ENCODE data around the gene DDX50. TPM values are rescaled to one million over a fixed set of nuclear protein-coding genes. Genes with fewer than 3 reads are reported as not detected.
"Not testable (repeated sequence)": the region's sequence is repeated elsewhere in the genome, so short reads cannot be mapped to it uniquely, and the experiment has no call there.

DDX50 gene
- total and polyA plus RNA-seq, 9 donors = 27.8 to 52.2 (median 44.6) TPM

- Histone ChIP-seq H3K27me3 (no peaks in the 10 kb centered on the region), H3K4me3 (no peak overlapping the region), H3K36me3 (no peaks in the 10 kb centered on the region), H3K27ac (no peak overlapping the region), H3K9me3 (no peaks in the 10 kb centered on the region), H3K4me1 (ENCODE audit: insufficient read depth) (peaks cover 9% of the 10 kb centered on the region)
- DNase-seq = no peak
- intact Hi-C loops (cut with DNase I) = loop anchor here in 1 of 4 donors (5.0 kb wide), 1 partner anchor 132 kb away; no protein-coding TSS in a partner anchor
- WGBS, 3 donors = 93 to 94% (median 94%) methylated on average over 4 of the region's 4 CpGs
- TF ChIP-seq EP300 (IDR thresholded peaks at IDR 0.05) (no peak), CTCF (IDR thresholded peaks at IDR 0.05) (no peak), POLR2A (IDR thresholded peaks at IDR 0.05) (no peak)
Observed at GRCh38 chr10:68959695-68960527, 58.8 kb downstream of the DDX50 start.

- DNase-seq = no peak
- Histone ChIP-seq H3K4me3 (no peak overlapping the region), H3K4me1 (ENCODE audit: insufficient read depth) (peaks cover 3% of the 10 kb centered on the region), H3K9me3 (no peaks in the 10 kb centered on the region), H3K27me3 (no peaks in the 10 kb centered on the region), H3K27ac (no peak overlapping the region), H3K36me3 (no peaks in the 10 kb centered on the region)
- intact Hi-C loops (cut with DNase I) = no loop called here
- WGBS, 3 donors = 89 to 94% (median 91%) methylated on average over 4 of the region's 4 CpGs
- no peak for TF ChIP-seq CTCF (IDR thresholded peaks at IDR 0.05)
- TF ChIP-seq EP300 (IDR thresholded peaks at IDR 0.05) = no peak
- TF ChIP-seq POLR2A (IDR thresholded peaks at IDR 0.05) = no peak
Observed at GRCh38 chr10:68963151-68963550, 62.0 kb downstream of the DDX50 start.

GRCh38 chr10:68973975-68974374, 72.9 kb downstream of the DDX50 start:
- Histone ChIP-seq H3K36me3 (no peaks in the 10 kb centered on the region), H3K4me1 (ENCODE audit: insufficient read depth) (no peaks in the 10 kb centered on the region), H3K9me3 (no peaks in the 10 kb centered on the region), H3K4me3 (no peak overlapping the region), H3K27me3 (no peaks in the 10 kb centered on the region), H3K27ac (no peak overlapping the region)
- WGBS, 3 donors = 77 to 87% (median 82%) methylated on average over 5 of the region's 5 CpGs
- TF ChIP-seq CTCF (IDR thresholded peaks at IDR 0.05) (no peak), POLR2A (IDR thresholded peaks at IDR 0.05) (no peak), EP300 (IDR thresholded peaks at IDR 0.05) (no peak)
- no peak for DNase-seq
- intact Hi-C loops (cut with DNase I) = no loop called here

- not testable (repeated sequence) for DNase-seq; H3K4me3 ChIP-seq; H3K4me1 ChIP-seq (ENCODE audit: insufficient read depth); H3K36me3 ChIP-seq; H3K9me3 ChIP-seq; H3K27ac ChIP-seq; H3K27me3 ChIP-seq
- intact Hi-C loops (cut with DNase I) = loop anchor here in 1 of 4 donors (1.0 kb wide), 1 partner anchor 45 kb away; no protein-coding TSS in a partner anchor
- 92 to 97% (median 95%) methylated on average over 5 of the region's 5 CpGs for WGBS, 3 donors
Observed at GRCh38 chr10:68975936-68976473, 74.9 kb downstream of the DDX50 start.

GRCh38 chr10:68979738-68980137, 78.6 kb downstream of the DDX50 start:
- not testable (repeated sequence) for H3K36me3 ChIP-seq; H3K4me1 ChIP-seq (ENCODE audit: insufficient read depth)
- WGBS, 3 donors = 72 to 89% (median 81%) methylated on average over 6 of the region's 6 CpGs

More at GRCh38 chr10:68979738-68980137, 78.6 kb downstream of the DDX50 start:
- H3K27ac ChIP-seq; H3K9me3 ChIP-seq; H3K4me3 ChIP-seq; intact Hi-C loops (cut with DNase I); DNase-seq; H3K27me3 ChIP-seq: not testable (repeated sequence)

Data from ovary (tissue), 9 donors.